ENCODE data around the gene AGBL4. TPM values are rescaled to one million over a fixed set of nuclear protein-coding genes. Genes with fewer than 3 reads are reported as not detected.

AGBL4 gene
- total and polyA plus RNA-seq, 2 experiments from 2014 or later, result not detected

DNA sequence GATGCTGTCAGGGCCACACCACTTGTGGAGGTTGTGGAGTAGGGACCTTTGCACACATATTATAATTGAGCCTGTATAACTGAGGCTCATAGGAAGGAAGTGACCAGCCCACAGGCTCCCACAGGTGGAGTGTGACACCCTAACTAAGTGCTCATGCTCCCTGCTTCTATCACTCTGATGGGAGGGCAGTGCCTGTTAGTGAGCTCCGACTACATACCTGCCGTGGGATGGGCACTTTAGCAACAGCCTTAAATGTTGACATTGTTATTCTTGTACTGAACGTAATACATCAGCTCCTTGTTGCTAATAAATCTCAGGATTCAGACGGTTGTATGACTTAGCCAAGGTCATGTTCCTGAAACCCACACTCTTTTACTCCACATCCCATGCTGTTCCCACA lies 1305.0 kb downstream of the AGBL4 start:
- Histone ChIP-seq H3K9me3 (ENCODE audit: low read depth) (no peaks in the 10 kb centered on the region), H3K4me1 (ENCODE audit: low read depth) (no peaks in the 10 kb centered on the region), H3K36me3 (no peaks in the 10 kb centered on the region), H3K27me3 (no peaks in the 10 kb centered on the region), H3K4me3 (no peak overlapping the region), H3K27ac (no peak overlapping the region)
- TF ChIP-seq, protein P1, sequence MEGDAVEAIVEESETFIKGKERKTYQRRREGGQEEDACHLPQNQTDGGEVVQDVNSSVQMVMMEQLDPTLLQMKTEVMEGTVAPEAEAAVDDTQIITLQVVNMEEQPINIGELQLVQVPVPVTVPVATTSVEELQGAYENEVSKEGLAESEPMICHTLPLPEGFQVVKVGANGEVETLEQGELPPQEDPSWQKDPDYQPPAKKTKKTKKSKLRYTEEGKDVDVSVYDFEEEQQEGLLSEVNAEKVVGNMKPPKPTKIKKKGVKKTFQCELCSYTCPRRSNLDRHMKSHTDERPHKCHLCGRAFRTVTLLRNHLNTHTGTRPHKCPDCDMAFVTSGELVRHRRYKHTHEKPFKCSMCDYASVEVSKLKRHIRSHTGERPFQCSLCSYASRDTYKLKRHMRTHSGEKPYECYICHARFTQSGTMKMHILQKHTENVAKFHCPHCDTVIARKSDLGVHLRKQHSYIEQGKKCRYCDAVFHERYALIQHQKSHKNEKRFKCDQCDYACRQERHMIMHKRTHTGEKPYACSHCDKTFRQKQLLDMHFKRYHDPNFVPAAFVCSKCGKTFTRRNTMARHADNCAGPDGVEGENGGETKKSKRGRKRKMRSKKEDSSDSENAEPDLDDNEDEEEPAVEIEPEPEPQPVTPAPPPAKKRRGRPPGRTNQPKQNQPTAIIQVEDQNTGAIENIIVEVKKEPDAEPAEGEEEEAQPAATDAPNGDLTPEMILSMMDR (IDR thresholded peaks at IDR 0.05; ENCODE audit: low read depth, low read length), result no peak
- no peak for DNase-seq (ENCODE audit: low read depth in 1 of 2, low spot score in 1 of 2)

DNA sequence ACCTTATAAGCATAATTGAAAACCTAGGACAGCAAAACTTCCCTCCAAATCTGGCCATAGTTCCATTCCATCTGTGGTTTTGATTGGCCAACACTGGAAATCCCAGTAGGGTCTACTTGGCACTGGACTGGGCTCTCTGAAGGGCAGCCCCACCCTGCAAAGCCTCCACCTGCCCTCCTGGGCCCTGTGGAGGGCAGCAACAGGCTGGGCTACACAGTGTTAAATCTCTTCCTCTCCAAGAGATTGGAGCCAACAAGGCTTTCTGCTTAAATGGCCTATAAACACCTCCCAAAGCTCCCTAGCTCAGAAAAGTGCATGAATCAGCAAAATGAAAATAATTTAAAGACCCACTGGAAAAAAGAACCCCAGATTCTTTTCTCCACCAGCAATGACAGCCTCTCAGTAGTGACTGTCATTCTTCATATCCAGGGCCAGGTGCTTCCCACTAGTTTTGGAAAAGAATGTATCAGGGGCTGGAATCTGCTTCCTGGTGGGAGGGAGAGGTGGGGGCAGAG lies 1305.6 kb downstream of the AGBL4 start:
- no peak overlapping the region for H3K4me3 ChIP-seq
- TF ChIP-seq, protein P1 (IDR thresholded peaks at IDR 0.05; ENCODE audit: low read depth, low read length), result no peak
- no peak overlapping the region for H3K27ac ChIP-seq
- H3K27me3 ChIP-seq, result no peaks in the 10 kb centered on the region
- no peaks in the 10 kb centered on the region for H3K9me3 ChIP-seq (ENCODE audit: low read depth)
- no peaks in the 10 kb centered on the region for H3K4me1 ChIP-seq (ENCODE audit: low read depth)
- no peaks in the 10 kb centered on the region for H3K36me3 ChIP-seq
- no peak for DNase-seq (ENCODE audit: low read depth in 1 of 2, low spot score in 1 of 2)

DNA sequence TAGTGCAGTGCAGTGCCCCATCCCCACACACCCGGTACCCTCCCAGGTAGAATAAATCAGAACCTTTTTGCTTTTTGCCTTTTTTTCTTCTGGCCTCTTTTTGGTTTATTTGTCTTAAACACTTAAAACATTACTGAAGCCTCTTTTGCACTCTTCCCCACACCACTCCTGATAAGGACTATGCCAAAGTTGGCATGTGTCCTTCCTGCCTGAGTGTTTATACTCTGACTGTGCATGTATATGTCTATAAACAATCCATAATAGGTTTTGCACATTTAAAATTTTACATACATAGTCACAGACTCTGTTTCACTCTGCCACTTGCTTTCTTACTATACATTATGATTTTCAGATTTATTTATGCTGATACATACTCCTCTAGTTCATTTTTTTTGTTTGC lies 1306.7 kb downstream of the AGBL4 start:
- no peaks in the 10 kb centered on the region for H3K36me3 ChIP-seq
- no peak overlapping the region for H3K4me3 ChIP-seq
- no peak overlapping the region for H3K27ac ChIP-seq
- H3K4me1 ChIP-seq (ENCODE audit: low read depth), result no peaks in the 10 kb centered on the region
- no peak for DNase-seq (ENCODE audit: low read depth in 1 of 2, low spot score in 1 of 2)
- TF ChIP-seq, protein P1 (IDR thresholded peaks at IDR 0.05; ENCODE audit: low read depth, low read length), result no peak
- no peaks in the 10 kb centered on the region for H3K9me3 ChIP-seq (ENCODE audit: low read depth)
- H3K27me3 ChIP-seq, result no peaks in the 10 kb centered on the region

DNA sequence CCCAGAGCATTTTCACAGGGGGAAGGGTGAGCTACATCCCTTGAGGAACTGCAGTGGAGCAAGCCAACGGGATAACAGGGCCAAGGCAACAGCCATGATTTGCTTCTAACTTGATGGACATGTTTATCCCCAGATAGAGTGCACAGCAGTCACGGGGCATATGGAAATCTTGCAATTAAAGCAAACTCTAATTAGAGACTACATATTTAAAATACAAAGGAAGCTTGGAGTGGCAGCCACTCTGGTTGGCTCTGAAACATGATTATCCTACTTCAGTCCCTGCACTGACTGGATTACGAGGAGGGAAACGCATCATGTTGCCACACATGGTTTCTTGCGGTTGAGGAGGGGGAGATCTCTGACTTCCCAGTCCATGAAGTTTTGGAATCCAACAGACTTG lies 1307.8 kb downstream of the AGBL4 start:
- no peak for DNase-seq (ENCODE audit: low read depth in 1 of 2, low spot score in 1 of 2)
- TF ChIP-seq, protein P1 (IDR thresholded peaks at IDR 0.05; ENCODE audit: low read depth, low read length), result no peak
- Histone ChIP-seq H3K4me3 (no peak overlapping the region), H3K27me3 (no peaks in the 10 kb centered on the region), H3K4me1 (ENCODE audit: low read depth) (no peaks in the 10 kb centered on the region), H3K36me3 (no peaks in the 10 kb centered on the region), H3K9me3 (ENCODE audit: low read depth) (no peaks in the 10 kb centered on the region), H3K27ac (no peak overlapping the region)

DNA sequence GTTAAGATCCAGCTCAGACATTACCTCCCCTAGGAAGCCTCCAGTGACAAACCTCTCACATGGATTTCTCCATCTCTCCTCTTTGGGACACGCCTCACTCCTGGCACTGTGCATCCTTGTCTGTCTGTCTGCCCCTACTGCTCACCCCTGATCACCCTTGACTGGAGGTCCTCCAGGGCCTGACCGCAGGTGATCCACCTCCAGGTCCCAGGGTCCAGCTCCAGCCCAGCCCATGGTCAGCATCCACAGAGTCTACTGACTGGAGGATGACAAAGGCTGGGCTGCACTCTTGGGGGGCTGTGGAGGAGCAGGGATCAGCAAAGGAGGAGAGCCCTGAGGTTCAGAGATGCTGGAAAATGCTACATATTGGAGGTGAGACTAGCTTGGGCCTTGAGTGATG lies 1312.8 kb downstream of the AGBL4 start:
- DNase-seq (ENCODE audit: low read depth in 1 of 2, low spot score in 1 of 2), result no peak
- TF ChIP-seq, protein P1 (IDR thresholded peaks at IDR 0.05; ENCODE audit: low read depth, low read length), result no peak
- Histone ChIP-seq H3K9me3 (ENCODE audit: low read depth) (no peaks in the 10 kb centered on the region), H3K4me1 (ENCODE audit: low read depth) (no peaks in the 10 kb centered on the region), H3K36me3 (no peaks in the 10 kb centered on the region), H3K27me3 (no peaks in the 10 kb centered on the region), H3K27ac (no peak overlapping the region), H3K4me3 (no peak overlapping the region)

DNA sequence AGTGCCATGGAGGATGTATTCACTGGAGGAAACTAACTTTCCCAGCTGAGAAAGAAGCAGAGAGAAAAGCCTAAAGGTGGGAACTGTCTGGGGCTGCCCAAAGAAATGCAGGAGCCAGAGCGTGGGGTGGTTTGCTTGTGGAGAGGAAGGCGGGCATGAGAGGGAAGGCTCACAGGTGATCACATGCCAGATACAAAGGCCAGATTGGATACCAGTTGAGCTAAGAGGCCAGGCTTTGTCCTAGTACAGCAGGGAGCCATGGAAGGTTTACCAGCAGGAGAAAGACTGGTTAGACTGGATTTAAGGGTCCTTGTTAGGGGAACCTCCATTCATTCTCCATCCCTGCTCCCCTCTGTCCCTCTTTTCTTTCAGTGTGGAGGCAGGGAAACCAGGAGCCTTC lies 1313.4 kb downstream of the AGBL4 start:
- TF ChIP-seq, protein P1 (IDR thresholded peaks at IDR 0.05; ENCODE audit: low read depth, low read length), result no peak
- no peak for DNase-seq (ENCODE audit: low read depth in 1 of 2, low spot score in 1 of 2)
- no peaks in the 10 kb centered on the region for H3K4me1 ChIP-seq (ENCODE audit: low read depth)
- no peak overlapping the region for H3K27ac ChIP-seq
- H3K36me3 ChIP-seq, result no peaks in the 10 kb centered on the region
- H3K4me3 ChIP-seq, result no peak overlapping the region
- no peaks in the 10 kb centered on the region for H3K9me3 ChIP-seq (ENCODE audit: low read depth)
- peaks cover 3% of the 10 kb centered on the region for H3K27me3 ChIP-seq

All from cardiac muscle cell (in vitro differentiated cells and primary cell).